Measurements from ENCODE around the gene KIFC1. TPM values are rescaled to one million over a fixed set of nuclear protein-coding genes. Genes with fewer than 3 reads are reported as not detected.

KIFC1 gene
- total RNA-seq, 4 donors from 2014 or later: 0.64 to 1.4 TPM; not detected in 2

DNA sequence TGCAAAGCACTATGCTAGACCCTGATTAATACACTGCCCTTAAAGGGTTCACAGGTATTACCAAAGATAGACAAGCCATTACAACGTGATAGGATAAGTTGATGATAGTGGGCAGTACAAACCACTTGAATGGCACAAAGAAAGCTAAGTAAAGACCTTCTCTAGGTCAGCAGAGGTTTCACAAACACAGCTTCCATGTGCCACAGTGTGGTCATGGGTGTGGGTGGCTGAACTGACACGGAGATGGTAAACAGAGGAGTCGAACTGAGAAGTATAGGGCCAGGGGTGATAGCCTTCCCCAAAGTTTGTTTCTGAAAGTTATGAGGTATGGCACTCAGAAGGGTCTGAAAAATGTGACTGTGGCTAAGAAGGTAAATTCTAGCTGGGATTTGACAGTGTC is 67.1 kb downstream of the KIFC1 start:
- intact Hi-C loops (cut with DNase I; ENCODE audit: low total_unique reads): loop anchor here (10.0 kb wide), 1 partner anchor 116 kb away; no protein-coding TSS in a partner anchor
- H3K4me3 ChIP-seq: no peak overlapping the region
- H3K4me1 ChIP-seq: peaks cover 7 to 11% of the 10 kb centered on the region in 2 donors
- TF ChIP-seq CTCF (IDR thresholded peaks at IDR 0.05 in 4 of 5, conservative IDR thresholded peaks at IDR 0.05 in 1 of 5) (no peak), POLR2A (IDR thresholded peaks at IDR 0.05) (no peak)
- no peaks in the 10 kb centered on the region for H3K27me3 ChIP-seq
- ATAC-seq: no peak
- in situ Hi-C loops (cut with MboI; ENCODE audit: low sequenced_read_pairs in 4 of 4): no loop called here
- no peak for DNase-seq
- H3K27ac ChIP-seq: no peak overlapping the region
- H3K9me3 ChIP-seq: no peaks in the 10 kb centered on the region
- H3K36me3 ChIP-seq: peaks cover 0 to 16% of the 10 kb centered on the region in 2 donors

DNA sequence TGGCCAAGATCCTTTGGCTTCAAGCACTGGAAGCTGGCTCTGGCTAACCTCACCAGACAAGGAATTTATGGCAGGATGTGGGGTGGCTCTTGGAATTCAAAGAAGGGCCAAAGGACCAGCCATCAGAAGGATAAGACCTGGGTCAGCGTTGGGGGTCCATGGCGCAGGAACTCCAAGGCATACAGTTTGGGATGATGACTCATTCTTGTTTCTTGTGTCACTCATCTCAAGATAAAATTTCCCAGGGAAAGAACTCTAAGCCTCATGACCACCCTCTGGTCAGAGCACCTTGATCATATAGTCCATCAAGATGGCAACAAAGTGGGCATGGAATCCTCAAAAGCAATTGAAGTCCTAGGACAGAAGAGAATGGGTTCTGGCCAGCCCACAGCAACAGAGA is 67.6 kb downstream of the KIFC1 start:
- in situ Hi-C loops (cut with MboI; ENCODE audit: low sequenced_read_pairs in 4 of 4): no loop called here
- Histone ChIP-seq H3K4me3 (no peak overlapping the region), H3K27ac (no peak overlapping the region), H3K4me1 (peaks cover 7 to 9% of the 10 kb centered on the region in 2 donors), H3K27me3 (no peaks in the 10 kb centered on the region), H3K36me3 (peaks cover 0 to 16% of the 10 kb centered on the region in 2 donors), H3K9me3 (no peaks in the 10 kb centered on the region)
- ATAC-seq: no peak
- DNase-seq: no peak
- TF ChIP-seq POLR2A (IDR thresholded peaks at IDR 0.05) (no peak), CTCF (IDR thresholded peaks at IDR 0.05 in 4 of 5, conservative IDR thresholded peaks at IDR 0.05 in 1 of 5) (no peak)
- intact Hi-C loops (cut with DNase I; ENCODE audit: low total_unique reads): loop anchor here (10.0 kb wide), 1 partner anchor 116 kb away; no protein-coding TSS in a partner anchor

Small RNA genes lying within 50 kb of the gene (microRNA-seq; reads per million reads assigned to microRNA genes)
- 0 reads per million in 2 donors for gene MIR5004 (ENCODE audit: borderline replicate concordance in 2 of 2)

Other genes starting within 250 kb of the KIFC1 start
- under 1 TPM; 0.31 to 0.92 (median 0.47) TPM for gene COL11A2, start 199.4 kb upstream of the KIFC1 start, total RNA-seq
- 10 to 100 TPM; 20.8 to 38.4 (median 24.6) TPM for gene RXRB, start 191.2 kb upstream of the KIFC1 start, total RNA-seq
- gene SLC39A7, start 191.0 kb upstream of the KIFC1 start, total RNA-seq: 10 to 100 TPM; 21.9 to 45.4 (median 26.2) TPM
- 10 to 100 TPM in 3 of 4 donors, 1 to 10 TPM in 1; 7.9 to 28.3 (median 14.3) TPM for gene HSD17B8, start 187.2 kb upstream of the KIFC1 start, total RNA-seq
- gene RING1, start 183.3 kb upstream of the KIFC1 start, total RNA-seq: 10 to 100 TPM in 3 of 4 donors, 1 to 10 TPM in 1; 7.4 to 16.3 (median 12.1) TPM
- gene VPS52, start 119.9 kb upstream of the KIFC1 start, total RNA-seq: 10 to 100 TPM; 28.7 to 52.8 (median 41.2) TPM
- 1,000 to 10,000 TPM; 1,834 to 2,142 (median 2,010) TPM for gene RPS18, start 119.7 kb upstream of the KIFC1 start, total RNA-seq
- gene B3GALT4, start 114.7 kb upstream of the KIFC1 start, total RNA-seq: 1 to 10 TPM; 1.0 to 2.0 (median 1.7) TPM
- gene WDR46, start 102.6 kb upstream of the KIFC1 start, total RNA-seq: 10 to 100 TPM; 34.5 to 57.3 (median 49.1) TPM
- gene PFDN6, start 102.2 kb upstream of the KIFC1 start, total RNA-seq: 100 to 1,000 TPM in 1 of 4 donors, 10 to 100 TPM in 3; 49.9 to 106 (median 76.8) TPM
- 10 to 100 TPM; 39.8 to 52.3 (median 40.8) TPM for gene RGL2, start 92.9 kb upstream of the KIFC1 start, total RNA-seq
- 10 to 100 TPM; 15.9 to 42.4 (median 36.5) TPM for gene TAPBP, start 77.7 kb upstream of the KIFC1 start, total RNA-seq
- 10 to 100 TPM in 3 of 4 donors, 1 to 10 TPM in 1; 9.0 to 19.3 (median 16.3) TPM for gene ZBTB22, start 74.1 kb upstream of the KIFC1 start, total RNA-seq
- 10 to 100 TPM; 37.2 to 76.0 (median 59.8) TPM for gene DAXX, start 68.9 kb upstream of the KIFC1 start, total RNA-seq
- gene PHF1, start 19.2 kb downstream of the KIFC1 start, total RNA-seq: 10 to 100 TPM; 53.5 to 65.8 (median 62.9) TPM
- 100 to 1,000 TPM in 2 of 4 donors, 10 to 100 TPM in 2; 69.9 to 119 (median 93.2) TPM for gene CUTA, start 26.3 kb downstream of the KIFC1 start, total RNA-seq
- gene SYNGAP1, start 28.2 kb downstream of the KIFC1 start, total RNA-seq: 1 to 10 TPM in 3 of 4 donors, under 1 TPM in 1; 0.71 to 2.3 (median 1.3) TPM
- gene ZBTB9, start 62.8 kb downstream of the KIFC1 start, total RNA-seq: 1 to 10 TPM in 2 of 4 donors, under 1 TPM in 2; 0.82 to 2.2 (median 1.2) TPM
- 10 to 100 TPM in 1 of 4 donors, 1 to 10 TPM in 3; 5.8 to 11.7 (median 8.2) TPM for gene BAK1, start 188.5 kb downstream of the KIFC1 start, total RNA-seq
- gene ITPR3, start 229.5 kb downstream of the KIFC1 start, total RNA-seq: 1 to 10 TPM; 1.9 to 6.8 (median 4.2) TPM

Data from gastrocnemius medialis (tissue), 4 donors.